Gastroesophageal sphincter (tissue), 3 donors: ENCODE results near the gene LRRC8C.

Source experiments
- CTCF ChIP-seq, 4 experiments: fragments of 200-600 bp in 2 of 4; fragments of 450-650 bp in 2 of 4; sonication (generic) in 1 of 4; IDR thresholded peaks; one replicate each; pipeline ENCODE4 v1.5.1; 2017 to 2019; ENCODE audit warnings: antibody characterized with exemption in 4 of 4, mild to moderate bottlenecking in 2 of 4, moderate library complexity in 2 of 4
- EP300 ChIP-seq: sonication (generic); formaldehyde crosslinking; IDR thresholded peaks from one replicate; pipeline ENCODE4 v1.6.1; 2017; ENCODE audit warnings: antibody characterized with exemption, mild to moderate bottlenecking
- POLR2A ChIP-seq, 2 donors: fragments of 450-650 bp; IDR thresholded peaks; one replicate each; pipeline ENCODE4 v1.6.1; 2017; ENCODE audit warnings: antibody characterized with exemption in 2 of 2, mild to moderate bottlenecking in 2 of 2, moderate library complexity in 1 of 2
- POLR2AphosphoS5 ChIP-seq: sonication (generic); formaldehyde crosslinking; IDR thresholded peaks from one replicate; pipeline ENCODE4 v1.6.1; 2017; ENCODE audit warnings: antibody characterized with exemption

- TF ChIP-seq CTCF (IDR thresholded peaks at IDR 0.05) (no peak), POLR2A (IDR thresholded peaks at IDR 0.05) (no peak), POLR2AphosphoS5 (no peak), EP300 (no peak)
Measured at GRCh38 chr1:89624314-89624713, 8.6 kb upstream of the LRRC8C start.
